AG20443 (cell line): ENCODE data around the gene PDZRN4.

ENCODE experiments used
- DNase-seq: peaks from one replicate; pipeline ENCODE4 v3.0.0; 2012; ENCODE audit warnings: low spot score, mixed read lengths

PDZRN4 gene

DNA sequence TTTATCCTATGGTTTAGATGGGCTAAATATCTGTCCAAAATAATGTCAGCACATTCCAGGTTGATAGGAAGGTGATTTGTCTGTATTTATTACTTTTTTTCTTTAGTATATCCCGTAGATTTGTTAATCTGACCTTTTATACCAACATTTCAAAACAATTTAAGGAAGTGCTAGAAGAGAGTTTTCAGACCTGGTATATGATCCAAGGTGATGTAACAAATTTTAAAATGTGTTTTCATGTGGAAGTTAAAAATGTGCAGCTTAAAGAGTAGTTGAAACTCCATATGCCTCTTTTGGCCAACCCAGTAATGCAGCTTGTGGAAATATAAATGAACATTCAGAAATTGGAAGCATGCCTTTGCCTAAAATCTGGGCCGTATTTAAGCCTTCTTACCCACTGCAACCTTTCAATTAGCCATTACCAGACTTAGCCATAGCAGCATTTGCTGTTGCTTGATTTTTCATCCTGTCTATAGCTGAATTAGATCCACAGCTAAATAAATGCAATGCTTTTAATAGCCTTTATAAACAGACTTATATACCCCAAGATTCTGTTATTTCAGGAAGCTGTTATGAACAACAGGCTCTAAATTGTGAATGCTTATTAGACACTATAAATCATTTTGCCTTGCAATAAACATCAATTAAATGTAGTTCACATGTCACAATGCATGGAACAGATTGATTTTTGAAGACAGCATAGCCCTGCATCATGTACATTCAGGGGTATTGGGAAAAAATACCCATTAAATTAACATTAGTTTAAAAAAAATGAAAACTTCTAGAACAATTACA lies 271.2 kb downstream of the PDZRN4 start:
- no peak for DNase-seq

DNA sequence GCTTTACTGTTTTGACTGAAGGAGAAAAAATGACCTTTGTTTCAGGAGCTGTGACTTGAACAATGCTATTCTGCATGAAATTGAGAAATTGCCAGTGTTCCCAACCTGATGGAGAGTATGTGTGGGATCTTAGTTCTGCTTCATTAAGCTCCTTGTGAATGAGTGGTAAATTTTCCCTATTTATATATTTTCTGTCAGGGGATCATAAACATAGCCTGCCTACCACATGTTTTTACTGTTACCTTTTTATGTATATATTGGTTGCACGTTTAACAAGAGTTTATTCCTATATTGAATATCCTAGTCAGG lies 271.7 kb downstream of the PDZRN4 start:
- no peak for DNase-seq

- DNase-seq, result no peak
Observed at GRCh38 chr12:41460906-41461305, 272.8 kb downstream of the PDZRN4 start.

GRCh38 chr12:41462312-41462711 lies 274.2 kb downstream of the PDZRN4 start:
- no peak for DNase-seq

GRCh38 chr12:41465526-41465925 lies 277.4 kb downstream of the PDZRN4 start:
- no peak for DNase-seq

- DNase-seq, result no peak
Observed at GRCh38 chr12:41466300-41466699, 278.2 kb downstream of the PDZRN4 start.

DNA sequence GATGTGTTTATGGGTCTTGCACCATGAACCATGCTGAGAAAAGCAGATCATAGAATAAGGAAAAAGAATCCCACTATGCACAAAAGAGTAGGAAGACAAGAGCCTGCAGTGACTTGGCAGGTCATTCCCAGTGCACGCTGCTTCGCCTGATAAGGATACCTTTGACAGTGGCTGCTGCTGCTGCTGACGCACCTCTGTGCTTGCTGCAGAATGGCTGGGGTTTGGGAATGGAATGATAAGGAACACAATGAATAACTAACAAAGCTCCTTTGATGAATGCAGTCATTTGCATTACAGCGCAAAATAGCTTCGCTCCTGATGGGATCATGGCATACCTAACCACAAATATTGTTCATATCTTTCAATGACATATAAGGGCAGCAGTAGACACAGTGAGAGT lies 278.7 kb downstream of the PDZRN4 start:
- DNase-seq, result no peak

DNA sequence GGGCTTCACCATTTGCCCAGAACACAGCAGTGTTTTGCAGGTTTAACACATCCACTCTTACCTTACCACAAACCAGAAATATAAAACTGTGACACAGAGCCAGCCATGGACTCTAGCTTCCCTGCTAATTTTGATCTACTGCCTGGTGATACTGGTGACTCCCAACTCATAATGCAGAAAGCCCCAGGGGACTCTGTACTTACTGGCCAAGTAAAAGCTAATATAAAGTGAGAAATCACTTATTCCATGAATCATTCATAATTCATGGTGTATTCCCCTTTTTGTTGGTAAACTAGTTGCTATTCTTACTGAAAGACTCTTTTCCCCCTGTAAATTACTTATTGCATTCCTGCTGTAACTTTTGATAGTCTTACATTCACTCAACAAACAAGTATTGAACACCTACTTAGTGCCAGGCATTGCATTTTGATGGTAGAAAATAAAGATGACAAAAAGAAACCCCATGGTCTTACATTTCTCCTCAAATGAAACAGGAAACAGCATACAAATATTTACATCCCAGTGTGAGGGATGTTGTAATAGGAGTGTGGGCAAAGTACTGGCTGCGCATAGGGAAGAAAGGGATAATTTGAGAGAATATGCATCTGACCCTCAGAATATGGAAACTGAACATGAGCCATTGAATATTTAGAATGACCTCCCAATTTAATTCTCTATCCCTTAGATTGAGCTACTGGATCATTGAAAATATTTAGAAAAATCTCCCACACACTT lies 279.6 kb downstream of the PDZRN4 start:
- no peak for DNase-seq

DNA sequence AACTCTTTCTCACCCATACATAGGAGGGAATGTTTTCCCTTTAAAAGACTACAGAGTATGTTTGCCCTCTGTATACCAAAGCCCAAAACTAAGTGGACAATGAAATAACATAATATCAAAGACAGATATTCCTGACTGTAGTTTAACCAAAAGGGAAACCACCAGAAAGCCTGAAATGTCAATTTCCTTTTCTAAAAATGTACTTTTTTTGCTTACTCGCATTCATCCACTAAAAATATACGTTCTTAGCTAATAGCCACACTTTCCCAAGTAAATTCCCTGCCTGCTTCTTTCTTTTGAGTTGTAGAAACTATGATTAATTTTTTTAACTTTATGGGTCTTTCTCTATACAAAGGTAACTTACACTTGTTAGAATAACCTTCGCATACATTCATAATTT lies 280.2 kb downstream of the PDZRN4 start:
- no peak for DNase-seq

GRCh38 chr12:41468756-41469155 lies 280.6 kb downstream of the PDZRN4 start:
- no peak for DNase-seq

DNA sequence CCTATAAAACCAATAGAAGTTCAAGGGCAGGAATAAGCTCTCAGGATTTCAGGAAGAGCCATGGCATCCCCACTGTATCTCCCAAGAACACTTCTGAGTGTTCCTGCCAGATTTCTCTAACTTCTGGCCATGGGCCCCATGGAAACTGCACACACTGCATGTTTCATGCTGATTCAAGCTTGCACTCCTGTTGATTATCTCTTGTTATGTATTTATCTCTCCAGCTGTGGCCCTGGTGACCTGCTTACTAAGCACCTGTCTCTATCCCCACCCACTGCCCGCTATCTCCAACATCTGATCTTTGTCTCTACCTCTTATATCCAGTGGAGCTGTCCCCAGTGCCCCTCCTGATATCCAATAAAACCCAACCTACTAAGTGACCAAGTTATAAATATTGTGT lies 285.3 kb downstream of the PDZRN4 start:
- DNase-seq, result no peak

- no peak for DNase-seq
Observed at GRCh38 chr12:41474001-41474400, 285.9 kb downstream of the PDZRN4 start.

DNA sequence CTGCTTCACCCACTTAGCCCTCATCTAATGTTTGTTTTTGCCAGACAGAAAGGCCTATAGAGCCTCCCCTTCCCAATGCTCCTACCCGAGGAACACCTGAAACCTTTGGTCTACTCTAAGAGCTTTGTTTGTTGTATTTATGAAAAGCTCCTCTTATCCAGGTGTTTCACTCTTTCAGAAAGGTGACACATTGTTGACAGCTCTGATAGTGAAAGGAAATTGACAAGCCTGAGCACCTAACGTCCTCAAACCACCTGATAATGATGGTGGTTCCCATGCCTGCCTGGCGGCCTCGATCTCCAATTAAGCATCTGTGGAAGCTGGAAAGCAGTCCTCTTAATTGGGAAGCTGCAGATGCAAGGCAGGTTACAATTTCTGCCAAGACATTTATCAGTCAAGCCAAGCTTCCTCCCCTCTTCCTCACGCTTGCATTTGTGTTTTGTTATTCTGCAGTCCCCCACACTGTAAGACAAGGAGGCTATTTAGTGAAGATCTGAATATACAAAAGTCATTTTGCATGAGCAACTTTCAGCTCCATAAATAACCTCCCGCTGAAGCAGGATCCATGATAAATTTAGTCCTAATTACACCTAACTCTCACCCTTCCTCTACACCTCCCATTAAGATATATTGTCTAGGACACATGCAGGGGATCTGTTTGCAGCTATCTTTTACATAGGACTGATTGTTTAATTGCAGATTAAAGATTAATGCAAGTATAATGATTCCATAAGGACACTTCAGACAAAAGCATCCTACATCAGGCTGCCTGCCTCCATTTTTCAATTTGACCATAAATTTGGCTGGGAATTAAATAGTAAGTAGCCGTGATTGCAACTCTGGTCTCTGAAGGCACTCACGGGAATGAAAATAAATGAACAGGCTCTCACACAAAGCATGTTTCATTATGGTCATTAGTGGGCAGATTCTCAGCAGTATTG lies 288.6 kb downstream of the PDZRN4 start:
- DNase-seq, result no peak

DNA sequence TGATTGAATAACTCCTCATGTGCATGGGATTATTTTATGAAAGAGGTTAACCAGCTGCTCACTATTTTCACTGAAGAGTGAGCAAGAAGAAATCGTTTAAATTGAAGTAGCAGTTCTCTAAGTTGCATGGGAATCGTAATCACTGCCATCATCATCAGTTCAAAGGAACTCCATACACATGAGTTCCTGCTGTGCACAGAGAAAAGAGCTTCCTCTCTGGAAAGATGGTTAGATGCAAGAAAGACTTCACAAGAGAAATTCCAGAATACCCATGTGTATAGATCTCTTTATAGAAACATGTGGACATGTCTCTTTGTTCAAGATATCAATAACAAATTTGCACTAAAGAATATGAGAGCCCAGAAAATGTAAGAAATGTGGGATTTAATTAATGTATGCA lies 291.3 kb downstream of the PDZRN4 start:
- DNase-seq, result no peak

DNA sequence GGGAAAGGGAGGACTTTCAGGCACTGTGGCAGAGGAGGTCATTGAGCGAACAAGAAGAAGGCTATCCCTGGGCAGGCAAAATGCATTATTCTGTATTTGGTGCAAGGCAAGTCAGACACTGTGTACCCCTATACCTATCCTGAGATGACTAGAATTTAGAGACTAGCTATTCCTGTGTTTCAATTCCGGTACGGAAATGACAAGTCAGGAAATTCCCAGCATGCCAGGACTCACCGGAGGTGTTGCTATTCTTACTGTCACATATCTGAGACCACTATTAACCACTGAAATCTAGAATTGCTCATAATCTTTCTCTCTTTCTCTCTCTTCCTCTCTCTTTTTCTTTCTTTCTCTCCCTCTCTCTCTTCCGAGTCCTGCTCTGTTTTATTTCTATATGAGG lies 297.1 kb downstream of the PDZRN4 start:
- DNase-seq, result no peak

DNA sequence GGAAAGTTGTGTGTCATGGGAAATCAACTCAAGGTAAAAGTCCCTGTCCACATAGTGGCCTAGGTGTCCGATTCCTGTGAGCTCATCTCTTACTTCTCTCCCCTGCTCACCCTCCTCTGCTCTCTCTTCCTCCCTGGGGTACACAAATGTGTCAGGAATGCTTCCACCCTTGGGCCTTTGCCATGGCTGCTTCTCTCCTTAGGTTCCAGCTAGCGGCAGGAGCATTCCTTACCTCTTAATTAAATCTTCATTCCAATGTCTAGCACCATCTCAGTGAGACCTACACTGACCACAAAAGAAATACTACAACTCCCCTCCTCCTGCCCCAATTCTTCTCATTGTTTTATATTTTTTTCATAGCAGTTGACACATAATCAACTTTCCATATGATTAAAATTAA lies 298.6 kb downstream of the PDZRN4 start:
- DNase-seq, result peak; percentile 12

DNA sequence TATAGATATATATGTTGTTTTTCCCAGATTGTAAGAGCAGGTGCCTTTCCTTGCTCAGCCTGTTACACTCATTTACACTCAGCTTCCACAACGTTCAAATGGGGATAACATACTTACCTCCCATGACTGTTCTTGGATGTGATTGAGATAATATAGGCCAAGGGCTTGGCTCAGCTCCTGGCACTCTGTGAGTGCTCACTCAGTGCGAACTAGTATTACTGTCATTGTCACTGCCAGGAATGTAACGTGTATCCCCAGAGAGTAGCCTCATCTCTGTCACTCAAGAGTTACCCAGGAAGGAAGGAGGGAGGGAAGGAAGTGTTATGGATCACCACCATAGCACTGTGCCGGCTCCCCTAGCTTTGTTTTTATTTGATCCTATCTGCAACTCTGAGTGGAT lies 307.9 kb downstream of the PDZRN4 start:
- no peak for DNase-seq

DNA sequence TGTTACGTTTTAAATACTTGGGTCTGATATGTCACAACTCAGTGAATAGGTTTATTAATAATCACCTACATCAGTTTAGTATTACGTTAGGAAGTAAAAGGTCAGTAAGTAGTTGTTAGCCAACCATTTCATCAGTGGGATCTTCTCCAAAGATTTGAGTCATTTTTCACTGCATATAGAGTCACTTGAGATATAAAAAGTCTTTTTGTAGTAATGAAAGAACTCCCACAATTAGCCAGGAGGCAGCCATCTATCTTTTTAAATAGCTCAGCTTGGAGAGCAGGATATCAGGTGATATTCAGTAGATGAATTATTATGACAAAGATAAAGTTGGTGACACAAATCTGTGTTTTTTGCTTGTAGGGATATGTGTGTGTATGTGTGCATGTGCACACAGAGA lies 309.3 kb downstream of the PDZRN4 start:
- DNase-seq, result no peak

GRCh38 chr12:41504976-41505375 lies 316.9 kb downstream of the PDZRN4 start:
- DNase-seq, result no peak

DNA sequence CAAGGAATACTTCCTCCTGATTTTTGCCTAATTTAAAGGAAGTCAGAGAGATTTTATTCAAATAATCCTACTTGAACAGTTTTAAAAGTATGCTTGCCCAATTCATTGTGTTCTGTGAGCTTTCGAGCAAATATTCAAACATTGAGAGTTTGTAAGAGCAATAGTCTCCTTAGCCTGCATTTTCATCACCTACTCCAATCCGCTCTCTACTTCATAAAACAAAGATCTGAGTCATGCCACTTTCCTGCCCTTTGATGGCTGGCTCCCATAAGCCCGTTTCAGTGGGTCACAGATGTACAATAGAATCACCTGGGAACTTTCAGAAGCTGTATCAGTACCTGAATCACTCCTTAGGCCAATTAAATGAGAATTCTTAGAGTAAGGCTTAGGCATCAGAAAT lies 319.2 kb downstream of the PDZRN4 start:
- DNase-seq, result no peak

GRCh38 chr12:41509271-41510055 lies 321.3 kb downstream of the PDZRN4 start:
- DNase-seq, result no peak

DNA sequence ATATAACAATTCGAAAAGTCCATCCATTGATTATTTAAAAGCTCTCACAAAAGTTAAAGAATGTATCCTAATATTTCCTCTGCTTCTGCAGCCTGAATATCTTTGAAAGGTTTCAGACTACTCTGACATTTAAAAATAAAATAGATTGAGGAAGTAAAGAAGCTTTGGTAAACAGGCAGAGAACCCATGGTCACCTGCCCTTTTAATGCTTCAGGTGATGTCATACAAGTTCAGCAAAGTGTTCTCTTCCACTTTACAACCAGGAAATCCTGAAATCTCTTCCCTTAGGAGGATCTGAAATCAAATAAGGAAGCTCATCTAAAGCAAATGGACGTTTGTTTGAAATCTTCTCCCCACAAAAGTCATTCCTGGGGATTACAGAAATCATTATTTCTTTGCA lies 322.4 kb downstream of the PDZRN4 start:
- no peak for DNase-seq
